GM12801 (cell line): ENCODE data around the gene CIB4.

Experiments used
- TF ChIP-seq, protein P1 (sequence below): IDR thresholded peaks from one replicate; pipeline ENCODE4 v1.5.1; 2011; ENCODE audit warnings: control low read depth; ENCODE audit not compliant: insufficient read length; ENCODE audit errors: extremely low read depth

Gene CIB4

DNA sequence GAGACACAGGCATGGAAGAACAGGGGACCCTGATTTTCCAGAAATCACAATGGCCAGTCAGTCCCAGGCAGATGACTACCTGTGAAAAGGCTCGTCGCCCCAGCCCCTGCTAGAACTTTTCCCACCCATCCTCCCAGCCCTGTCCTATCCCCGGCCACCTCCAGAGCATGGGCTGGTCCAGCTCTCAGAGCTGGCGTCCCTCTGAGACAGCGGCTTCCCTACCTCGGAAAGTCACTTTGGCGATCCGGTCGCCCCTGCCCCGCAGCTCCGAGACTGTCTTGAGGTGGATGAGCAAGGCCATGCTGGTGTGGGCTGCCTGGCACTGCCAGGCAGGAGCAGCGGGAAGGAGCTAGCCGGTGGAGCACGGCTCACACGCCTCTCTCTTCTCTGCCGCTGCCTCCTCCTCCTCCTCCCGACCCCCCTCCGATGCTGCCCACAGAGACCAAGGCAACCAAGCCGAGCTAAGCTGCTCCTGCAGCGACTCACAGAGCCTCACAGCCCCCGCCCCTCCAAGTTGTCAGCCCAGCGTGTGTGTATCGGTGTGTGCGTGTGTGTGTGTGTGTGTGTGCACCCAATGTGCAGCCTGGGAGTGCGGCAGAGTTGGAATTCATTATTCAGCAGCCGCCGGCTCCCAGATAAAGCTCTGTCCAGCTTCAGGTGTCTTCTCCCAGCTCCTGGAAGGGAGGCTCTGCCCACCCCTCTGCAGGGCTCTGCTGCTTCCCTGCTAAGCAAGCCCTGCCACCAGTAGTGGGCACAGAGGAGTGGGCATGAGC lies 82.7 kb downstream of the CIB4 start:
- TF ChIP-seq, protein P1, sequence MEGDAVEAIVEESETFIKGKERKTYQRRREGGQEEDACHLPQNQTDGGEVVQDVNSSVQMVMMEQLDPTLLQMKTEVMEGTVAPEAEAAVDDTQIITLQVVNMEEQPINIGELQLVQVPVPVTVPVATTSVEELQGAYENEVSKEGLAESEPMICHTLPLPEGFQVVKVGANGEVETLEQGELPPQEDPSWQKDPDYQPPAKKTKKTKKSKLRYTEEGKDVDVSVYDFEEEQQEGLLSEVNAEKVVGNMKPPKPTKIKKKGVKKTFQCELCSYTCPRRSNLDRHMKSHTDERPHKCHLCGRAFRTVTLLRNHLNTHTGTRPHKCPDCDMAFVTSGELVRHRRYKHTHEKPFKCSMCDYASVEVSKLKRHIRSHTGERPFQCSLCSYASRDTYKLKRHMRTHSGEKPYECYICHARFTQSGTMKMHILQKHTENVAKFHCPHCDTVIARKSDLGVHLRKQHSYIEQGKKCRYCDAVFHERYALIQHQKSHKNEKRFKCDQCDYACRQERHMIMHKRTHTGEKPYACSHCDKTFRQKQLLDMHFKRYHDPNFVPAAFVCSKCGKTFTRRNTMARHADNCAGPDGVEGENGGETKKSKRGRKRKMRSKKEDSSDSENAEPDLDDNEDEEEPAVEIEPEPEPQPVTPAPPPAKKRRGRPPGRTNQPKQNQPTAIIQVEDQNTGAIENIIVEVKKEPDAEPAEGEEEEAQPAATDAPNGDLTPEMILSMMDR: no peak

DNA sequence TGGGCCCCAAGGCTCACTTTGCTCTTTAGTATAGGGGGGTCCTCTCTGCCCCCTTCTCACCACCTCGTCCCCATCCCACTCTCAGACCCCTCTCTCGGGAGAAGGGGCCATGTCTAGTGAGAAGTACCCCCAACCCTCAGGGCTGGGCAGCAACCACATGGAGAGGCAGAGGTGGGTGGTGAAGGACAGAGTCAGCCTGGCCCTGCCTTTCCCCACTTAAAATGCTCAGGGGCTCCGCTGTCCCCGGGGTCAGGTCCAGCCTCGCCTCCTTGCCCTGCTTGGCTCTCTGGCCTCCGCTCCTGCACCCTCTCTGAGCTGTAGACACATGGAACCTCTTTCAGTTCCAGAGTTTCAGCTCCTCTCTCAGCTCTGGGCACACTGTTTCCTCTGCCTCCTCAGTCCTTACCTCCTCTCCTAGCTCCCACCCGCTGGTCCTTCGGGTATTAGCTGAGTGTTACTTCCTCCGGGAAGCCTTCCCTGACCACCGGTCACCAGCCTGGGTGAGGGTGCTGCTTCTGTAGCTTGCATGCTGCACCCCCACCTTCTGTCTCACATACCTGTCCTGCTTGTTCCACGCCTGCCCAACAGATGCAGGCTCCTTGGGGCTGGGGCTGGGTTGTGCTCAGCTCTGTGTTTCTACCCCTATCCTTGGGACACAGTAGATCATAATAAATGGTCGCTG lies 83.8 kb downstream of the CIB4 start:
- TF ChIP-seq, protein P1: no peak

DNA sequence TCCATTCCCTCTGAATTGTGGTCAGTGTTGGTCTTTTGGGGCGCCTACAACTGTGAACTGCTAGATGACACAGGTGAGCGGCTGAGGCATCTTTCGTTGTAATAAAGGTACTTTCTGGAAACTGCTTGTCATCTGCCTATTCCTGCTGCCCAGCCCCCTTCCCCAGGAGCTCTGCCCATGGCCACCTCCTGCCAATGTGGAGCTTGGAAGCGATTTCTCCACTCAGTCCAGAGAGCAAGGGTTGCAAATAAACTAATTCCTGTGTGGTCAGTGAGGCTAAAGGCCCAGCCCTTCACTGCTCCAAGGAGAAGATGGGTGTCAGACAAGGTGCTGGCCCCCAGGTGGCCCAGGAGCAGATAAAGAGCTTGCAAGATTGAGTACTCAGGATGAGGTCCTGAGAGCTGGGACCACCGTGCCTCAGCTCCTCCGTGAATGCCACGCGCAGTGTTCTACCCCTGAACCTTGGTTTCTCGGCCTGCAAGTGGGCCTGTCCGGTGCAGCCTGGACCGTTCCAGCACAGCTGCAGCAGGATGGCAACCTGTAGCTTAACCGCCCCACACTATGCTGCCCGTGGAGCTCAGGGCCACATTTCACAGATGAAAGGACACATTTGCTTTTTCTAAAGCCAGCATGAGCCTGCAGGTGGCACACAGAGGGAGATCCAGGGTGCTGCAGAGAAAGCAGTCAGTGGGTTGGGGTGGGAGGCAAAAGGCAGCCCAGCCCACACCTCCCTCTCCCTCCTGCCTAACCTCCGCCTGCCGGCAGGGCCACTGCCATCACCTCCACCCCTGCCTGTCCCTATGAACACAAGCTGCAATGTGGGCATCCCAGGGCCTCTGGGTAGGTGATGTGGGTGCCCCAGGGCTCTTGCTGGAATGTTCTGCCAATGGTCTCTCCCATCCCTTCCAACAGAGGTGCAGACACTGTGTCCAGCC lies 84.6 kb downstream of the CIB4 start:
- TF ChIP-seq, protein P1: no peak

DNA sequence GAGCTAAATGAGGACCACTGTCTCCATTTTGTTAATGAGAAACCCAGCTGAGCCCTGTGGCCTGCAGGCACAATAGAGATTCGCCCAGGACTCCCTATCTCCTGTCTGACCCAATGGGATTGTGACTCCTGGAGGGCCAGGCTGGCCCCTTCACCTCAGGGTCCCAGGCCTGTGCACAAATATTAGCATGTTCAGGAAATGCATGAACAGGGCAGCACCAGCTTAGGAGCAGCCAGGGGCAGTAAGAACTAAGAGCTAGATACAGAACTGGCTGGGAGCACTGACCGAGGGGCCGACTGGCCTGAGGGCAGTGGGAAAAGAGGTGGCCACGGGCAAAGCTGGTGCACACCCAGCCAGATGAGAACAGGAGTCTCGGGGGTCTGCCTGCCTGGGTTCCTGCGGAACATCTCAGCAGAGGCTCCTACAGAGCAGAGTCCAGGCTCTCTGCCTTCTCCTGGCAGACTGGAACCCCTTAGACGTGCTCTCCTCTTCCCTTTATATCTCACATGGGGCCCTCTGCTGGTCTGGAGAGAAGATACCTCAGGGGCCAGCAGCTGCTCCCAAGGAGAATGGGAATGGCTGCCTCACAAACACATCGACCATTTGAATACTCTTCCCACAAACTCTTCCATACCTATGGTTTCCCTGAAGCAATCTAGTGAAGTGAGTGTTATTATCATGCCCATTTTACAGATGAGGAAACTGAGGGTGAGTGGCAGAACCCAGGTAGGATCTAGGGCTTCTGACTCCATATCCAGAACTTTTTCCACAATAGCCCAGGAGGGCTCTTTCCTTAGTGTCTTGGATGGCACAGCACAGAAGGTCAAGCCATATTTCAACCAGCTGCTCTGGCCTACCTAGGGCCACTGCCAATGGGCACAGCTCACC lies 85.7 kb downstream of the CIB4 start:
- TF ChIP-seq, protein P1: no peak

DNA sequence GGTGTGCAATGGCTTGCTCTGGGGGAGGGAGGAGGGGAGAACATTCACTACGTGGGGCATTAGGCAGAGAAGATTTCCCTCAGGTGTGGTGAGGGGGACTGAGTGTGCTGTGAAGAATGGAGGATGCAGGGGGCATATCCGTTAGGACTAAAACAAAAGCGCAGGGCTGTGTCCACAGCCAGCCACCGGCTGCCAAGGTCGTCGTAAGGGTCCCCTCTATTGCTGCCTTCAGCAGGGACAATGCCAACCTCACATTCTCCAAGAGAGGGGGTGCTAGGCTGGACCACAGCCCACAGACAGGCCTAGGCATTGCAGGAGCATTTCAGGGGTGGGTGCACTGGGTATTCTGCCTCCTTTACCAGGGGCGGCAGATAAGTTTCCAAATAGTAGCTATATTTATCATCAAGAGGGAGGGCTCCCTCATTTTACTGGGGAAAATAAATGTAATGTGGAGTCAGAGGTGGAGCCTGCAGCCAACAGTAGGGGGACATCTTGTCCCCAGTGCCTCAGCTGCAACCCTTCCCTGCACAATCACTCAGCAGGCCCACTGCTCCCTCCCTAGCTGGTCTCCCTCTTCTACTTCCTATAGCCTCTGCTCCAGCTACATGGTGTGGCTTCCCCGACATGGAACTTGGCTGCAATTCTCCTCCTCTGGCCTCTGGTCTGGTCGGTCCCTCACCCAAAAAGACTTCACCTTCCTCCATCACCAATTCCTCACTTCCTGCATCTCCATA lies 88.4 kb downstream of the CIB4 start:
- TF ChIP-seq, protein P1: no peak

DNA sequence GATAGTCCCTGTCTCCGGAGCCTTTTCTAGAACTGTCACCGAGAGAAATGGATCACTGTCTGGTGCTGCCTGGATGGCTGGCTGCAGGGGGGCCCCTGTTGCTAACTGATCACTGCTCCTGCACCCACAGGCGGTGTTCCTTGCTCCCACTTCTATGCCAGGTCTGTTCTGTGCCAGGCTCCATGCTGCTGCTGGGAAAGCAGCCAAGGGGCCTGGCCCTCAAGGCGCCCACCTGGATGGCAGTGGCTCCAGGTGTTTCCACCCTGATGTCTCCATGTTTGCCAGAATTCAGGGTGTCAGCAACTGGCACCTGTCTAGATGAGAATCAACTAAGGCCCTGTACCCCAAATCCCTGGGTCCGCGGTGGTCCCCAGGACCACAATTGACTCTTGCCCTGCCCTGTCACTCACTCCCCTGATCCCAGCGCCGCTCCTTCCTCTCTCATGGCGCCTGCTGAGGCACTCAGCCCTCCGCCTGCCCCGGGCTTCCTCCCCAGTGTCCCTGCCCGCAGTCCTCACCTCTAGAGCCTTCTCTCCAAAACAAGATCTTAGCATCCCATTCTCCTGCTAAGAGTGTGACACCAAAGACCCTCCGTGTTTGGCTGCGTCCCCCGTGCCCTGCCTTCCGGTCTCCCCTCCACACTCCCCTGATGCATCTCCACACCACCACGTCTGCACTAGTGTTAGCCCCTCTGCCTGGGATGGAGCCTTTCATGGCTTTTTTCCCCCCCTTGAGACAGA lies 90.7 kb downstream of the CIB4 start:
- TF ChIP-seq, protein P1: no peak
